H1 (cell line): Measurements from ENCODE around the gene FAR1. TPM values are rescaled to one million over a fixed set of nuclear protein-coding genes. Genes with fewer than 3 reads are reported as not detected.

Experiments
- CTCF ChIA-PET: fragments of 300-600 bp; sonication (Branson Sonifier 250); formaldehyde crosslinking; loops from one replicate; lab custom pipeline; 2021; ENCODE audit not compliant: partially characterized antibody; lab: Charles Lee
- POLR2A ChIA-PET: fragments of 300-600 bp; sonication (Branson Sonifier 250); formaldehyde crosslinking; loops from one replicate; lab custom pipeline; 2021; ENCODE audit warnings: inconsistent platforms; ENCODE audit not compliant: partially characterized antibody; lab: Charles Lee
- DNase-seq, 2 experiments: peaks; one replicate each; pipeline versions ENCODE4 v3.0.0 to v3.0.0-alpha.2; 2010 to 2022; ENCODE audit warnings: low spot score in 2 of 2, low read depth in 1 of 2, mixed read lengths in 1 of 2
- FAIRE-seq: peaks from 2 replicates; lab custom pipeline; 2011; peaks lifted over from hg19 to GRCh38; lab: Jason Lieb, UNC
- H2AFZ ChIP-seq: 2 replicates; pipeline ENCODE4 v1.8.1; 2012; ENCODE audit warnings: low read length, inconsistent platforms
- H2AK5ac ChIP-seq: 2 replicates; pipeline ENCODE4 v1.6.1; 2013; ENCODE audit warnings: low read depth, low read length
- H2BK120ac ChIP-seq: replicated peaks from 2 replicates; pipeline ENCODE3; 2013; ENCODE audit warnings: low read depth, low read length, inconsistent platforms
- H2BK12ac ChIP-seq: 2 replicates; pipeline ENCODE4 v1.6.1; 2013; ENCODE audit warnings: low read depth, low read length
- H2BK15ac ChIP-seq: 2 replicates; pipeline ENCODE4 v1.6.1; 2013; ENCODE audit warnings: low read length
- H2BK20ac ChIP-seq: 2 replicates; pipeline ENCODE4 v1.6.1; 2013; ENCODE audit warnings: low read length
- H2BK5ac ChIP-seq: 2 replicates; pipeline ENCODE4 v1.6.1; 2013; ENCODE audit warnings: low read depth, low read length
- H3K14ac ChIP-seq: 2 replicates; pipeline ENCODE4 v1.6.1; 2013; ENCODE audit warnings: inconsistent platforms; ENCODE audit not compliant: insufficient read length
- H3K18ac ChIP-seq: 2 replicates; pipeline ENCODE4 v1.6.1; 2013; ENCODE audit warnings: low read length; ENCODE audit errors: extremely low read depth
- H3K23ac ChIP-seq: 2 replicates; pipeline ENCODE4 v1.6.1; 2013; ENCODE audit warnings: inconsistent platforms; ENCODE audit not compliant: insufficient read length
- H3K23me2 ChIP-seq: 2 replicates; pipeline ENCODE4 v1.6.1; 2013; ENCODE audit warnings: low read depth, low read length
- H3K27ac ChIP-seq: 2 replicates; pipeline ENCODE4 v1.6.1; 2011; ENCODE audit warnings: low read depth, low read length, inconsistent platforms
- H3K27me3 ChIP-seq, 4 experiments: replicated peaks in 1 of 4; 1 replicate in 1 of 4; 2 replicates in 3 of 4; pipeline versions ENCODE4 v1.6.1 to v1.8.1; 2011 to 2013; ENCODE audit warnings: low read length in 3 of 4, mild to moderate bottlenecking in 3 of 4, inconsistent platforms in 2 of 4, mixed read lengths in 2 of 4, moderate library complexity in 1 of 4; ENCODE audit not compliant: control insufficient read depth in 3 of 4, insufficient read depth in 3 of 4; ENCODE audit errors: extremely low read depth in 1 of 4
- H3K36me3 ChIP-seq, 4 experiments: 2 replicates each; pipeline versions ENCODE4 v1.6.1 to v1.8.1; 2011 to 2013; ENCODE audit warnings: mild to moderate bottlenecking in 4 of 4, low read length in 3 of 4, moderate library complexity in 2 of 4, control low read depth in 1 of 4, inconsistent platforms in 1 of 4; ENCODE audit not compliant: insufficient read depth in 4 of 4, control insufficient read depth in 2 of 4
- H3K4ac ChIP-seq: replicated peaks from 2 replicates; pipeline ENCODE3; 2013; ENCODE audit warnings: low read length, low read depth, mixed read lengths, inconsistent platforms; ENCODE audit not compliant: insufficient read length
- H3K4me1 ChIP-seq, 4 experiments: replicated peaks in 1 of 4; 1 replicate in 1 of 4; 2 replicates in 3 of 4; pipeline versions ENCODE4 v1.6.1 to v1.8.1; 2011 to 2013; ENCODE audit warnings: low read length in 3 of 4, inconsistent platforms in 2 of 4, mixed read lengths in 1 of 4; ENCODE audit not compliant: insufficient read depth in 4 of 4, control insufficient read depth in 3 of 4
- H3K4me2 ChIP-seq, 2 experiments: 2 replicates each; pipeline versions ENCODE4 v1.6.1 to v1.8.1; 2011 to 2013; ENCODE audit warnings: low read depth in 2 of 2, low read length in 2 of 2, control low read depth in 1 of 2, inconsistent platforms in 1 of 2, mild to moderate bottlenecking in 1 of 2; ENCODE audit not compliant: insufficient read depth in 1 of 2
- H3K4me3 ChIP-seq, 4 experiments: fragments of 200-600, 300-600 bp in 1 of 4; sonication (generic), shearing (Covaris generic), sonication (Bioruptor Twin) in 1 of 4; 2 replicates each; pipeline versions ENCODE4 v1.5.1 to v1.8.1; 2011 to 2016; ENCODE audit warnings: low read length in 4 of 4, low read depth in 3 of 4, control low read depth in 2 of 4, inconsistent platforms in 2 of 4, mild to moderate bottlenecking in 2 of 4, mixed read lengths in 1 of 4, moderate library complexity in 1 of 4; ENCODE audit not compliant: insufficient read depth in 2 of 4; ENCODE audit errors: extremely low read depth in 1 of 4
- H3K56ac ChIP-seq: replicated peaks from 2 replicates; pipeline ENCODE3; 2013; ENCODE audit warnings: low read depth, mild to moderate bottlenecking, mixed read lengths, low read length, inconsistent platforms; ENCODE audit not compliant: insufficient read length
- H3K79me1 ChIP-seq: 2 replicates; pipeline ENCODE4 v1.6.1; 2013; ENCODE audit warnings: low read depth, low read length, control low read depth
- H3K79me2 ChIP-seq, 2 experiments: 2 replicates each; pipeline versions ENCODE4 v1.6.1 to v1.8.1; 2012 to 2013; ENCODE audit warnings: low read length in 2 of 2, mild to moderate bottlenecking in 2 of 2, inconsistent platforms in 1 of 2; ENCODE audit not compliant: insufficient read depth in 2 of 2, control insufficient read depth in 1 of 2
- H3K9ac ChIP-seq, 4 experiments: replicated peaks in 1 of 4; 1 replicate in 1 of 4; 2 replicates in 3 of 4; pipeline versions ENCODE4 v1.6.1 to v1.8.1; 2011 to 2013; ENCODE audit warnings: low read depth in 3 of 4, low read length in 3 of 4, control low read depth in 2 of 4, mild to moderate bottlenecking in 2 of 4, moderate library complexity in 2 of 4, inconsistent platforms in 1 of 4; ENCODE audit errors: extremely low read depth in 1 of 4
- H3K9me3 ChIP-seq, 2 experiments: 2 replicates each; pipeline versions ENCODE4 v1.6.1 to v1.8.1; 2012 to 2013; ENCODE audit warnings: mild to moderate bottlenecking in 2 of 2, moderate library complexity in 2 of 2, control low read depth in 1 of 2, inconsistent platforms in 1 of 2, low read depth in 1 of 2, low read length in 1 of 2, mixed read lengths in 1 of 2; ENCODE audit not compliant: insufficient read depth in 2 of 2
- H4K20me1 ChIP-seq, 2 experiments: replicated peaks in 1 of 2; 2 replicates each; pipeline versions ENCODE3 to v1.8.1; 2011 to 2013; ENCODE audit warnings: inconsistent platforms in 2 of 2, low read length in 2 of 2, mild to moderate bottlenecking in 1 of 2; ENCODE audit not compliant: insufficient read depth in 2 of 2, control insufficient read depth in 1 of 2
- H4K5ac ChIP-seq: 2 replicates; pipeline ENCODE4 v1.6.1; 2013; ENCODE audit warnings: low read length, low read depth, mixed read lengths, inconsistent platforms; ENCODE audit not compliant: insufficient read length
- H4K8ac ChIP-seq: 2 replicates; pipeline ENCODE4 v1.8.0; 2013; ENCODE audit warnings: mild to moderate bottlenecking, moderate library complexity, low read length, inconsistent platforms; ENCODE audit not compliant: insufficient read depth; ENCODE audit errors: extremely low read depth
- H4K91ac ChIP-seq: replicated peaks from 2 replicates; pipeline ENCODE3; 2013; ENCODE audit warnings: low read length, mixed read lengths, inconsistent platforms; ENCODE audit not compliant: insufficient read length
- ASH2L ChIP-seq: fragments of 200-600, 300-600 bp; sonication (generic); IDR thresholded peaks from one replicate; pipeline ENCODE4 v1.7.1; 2017; ENCODE audit warnings: low read length
- WGBS, 2 experiments: shearing (Covaris generic) in 1 of 2; methylation state at CpG; one replicate each; pipeline versions ENCODE4 v1.1.6 to v1.1.7; 2013 to 2015; ENCODE audit warnings: low lambda C conversion rate in 2 of 2, mixed read lengths in 2 of 2, inconsistent platforms in 1 of 2, low coverage in 1 of 2, missing lambda C conversion rate in 1 of 2; ENCODE audit not compliant: insufficient replicate concordance in 2 of 2, insufficient coverage in 1 of 2, insufficient read length in 1 of 2; ENCODE audit errors: extremely low coverage in 1 of 2, missing lambda C conversion rate in 1 of 2; 5-methylcytosine and 5-hydroxymethylcytosine counted together
- polyA plus RNA-seq, 7 experiments: library from polyadenylated mRNA; depleted of rRNA in 3 of 7; stranded (reverse) in 5 of 7; unstranded in 2 of 7; fragments of >200 nt in 5 of 7; fragments of 200-250 nt in 2 of 7; gene quantifications; 1 replicate in 5 of 7; 2 replicates in 1 of 7; 4 replicates in 1 of 7; pipeline versions ENCODE4 v1.2.1 to v1.2.3, GENCODE V29; 2011 to 2013; ENCODE audit warnings: missing spikeins in 2 of 7, mixed read lengths in 2 of 7
- total RNA-seq: library from RNA; stranded (reverse); fragmentation: NEBNext Ultra II Directional; extraction: Animal tissue kit (Norgen Biotek cat#: 25700); gene quantifications from 2 replicates; pipeline ENCODE4 v1.2.1, GENCODE V29; 2021
- TF ChIP-seq, protein P1 (sequence below): IDR thresholded peaks from 2 replicates; pipeline ENCODE4 v1.6.1; 2012; ENCODE audit warnings: low read length, inconsistent platforms

Gene FAR1
- total and polyA plus RNA-seq, 2 of the 8 experiments (the other 6 are each of a cell fraction or from before 2014, with no cell fraction given) = 29.7 to 68.5 TPM

GRCh38 chr11:13717331-13717730, 48.9 kb downstream of the FAR1 start:
- FAIRE-seq (no peak), DNase-seq (no peak)
- no peak overlapping the region for H3K56ac ChIP-seq
- H3K9me3 ChIP-seq = no peaks in the 10 kb centered on the region
- H3K27me3 ChIP-seq = no peaks in the 10 kb centered on the region
- H3K9ac ChIP-seq = no peak overlapping the region
- ChIA-PET POLR2A (interaction anchor here (2.1 kb wide), 1 partner anchor 10 kb away, joined by 6 read pairs; no protein-coding TSS in a partner anchor), CTCF (interaction anchor here (0.5 to 1.3 kb wide), 3 partner anchors 76 to 239 kb away, joined by 3 read pairs; no protein-coding TSS in a partner anchor)
- H3K27ac ChIP-seq = no peak overlapping the region
- no peaks in the 10 kb centered on the region for H3K4me1 ChIP-seq
- H2BK20ac ChIP-seq = no peak overlapping the region
- H2BK5ac ChIP-seq = no peak overlapping the region
- H3K79me1 ChIP-seq = no peaks in the 10 kb centered on the region; the same call in 1 of the 2 replicates
- no peak overlapping the region for H3K4me3 ChIP-seq
- no peaks in the 10 kb centered on the region for H4K20me1 ChIP-seq
- H3K36me3 ChIP-seq = peaks cover 0 to 60% (median 14%) of the 10 kb centered on the region in 4 experiments; a peak in 5 of 8 replicates
- H2BK12ac ChIP-seq = no peak overlapping the region
- no peak overlapping the region for H3K23ac ChIP-seq
- TF ChIP-seq, protein P1, sequence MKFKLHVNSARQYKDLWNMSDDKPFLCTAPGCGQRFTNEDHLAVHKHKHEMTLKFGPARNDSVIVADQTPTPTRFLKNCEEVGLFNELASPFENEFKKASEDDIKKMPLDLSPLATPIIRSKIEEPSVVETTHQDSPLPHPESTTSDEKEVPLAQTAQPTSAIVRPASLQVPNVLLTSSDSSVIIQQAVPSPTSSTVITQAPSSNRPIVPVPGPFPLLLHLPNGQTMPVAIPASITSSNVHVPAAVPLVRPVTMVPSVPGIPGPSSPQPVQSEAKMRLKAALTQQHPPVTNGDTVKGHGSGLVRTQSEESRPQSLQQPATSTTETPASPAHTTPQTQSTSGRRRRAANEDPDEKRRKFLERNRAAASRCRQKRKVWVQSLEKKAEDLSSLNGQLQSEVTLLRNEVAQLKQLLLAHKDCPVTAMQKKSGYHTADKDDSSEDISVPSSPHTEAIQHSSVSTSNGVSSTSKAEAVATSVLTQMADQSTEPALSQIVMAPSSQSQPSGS = no peak
- no peak for TF ChIP-seq ASH2L
- no peak overlapping the region for H4K5ac ChIP-seq
- H3K4ac ChIP-seq = no peak overlapping the region
- 83% methylated on average over 3 of the region's 3 CpGs; no CpG with 5 or more reads in 1 of the 2 experiments for WGBS, 2 experiments
- no peaks in the 10 kb centered on the region for H3K79me2 ChIP-seq
- H3K23me2 ChIP-seq = no peaks in the 10 kb centered on the region
- no peak overlapping the region for H3K18ac ChIP-seq
- no peak overlapping the region for H4K91ac ChIP-seq
- no peak overlapping the region for H3K14ac ChIP-seq
- no peak overlapping the region for H2BK120ac ChIP-seq
- no peak overlapping the region for H4K8ac ChIP-seq
- no peak overlapping the region for H2AFZ ChIP-seq
- H3K4me2 ChIP-seq = no peak overlapping the region
- no peak overlapping the region for H2AK5ac ChIP-seq
- H2BK15ac ChIP-seq = no peak overlapping the region
